ENCODE data around the gene FBXL15.

Gene FBXL15

DNA sequence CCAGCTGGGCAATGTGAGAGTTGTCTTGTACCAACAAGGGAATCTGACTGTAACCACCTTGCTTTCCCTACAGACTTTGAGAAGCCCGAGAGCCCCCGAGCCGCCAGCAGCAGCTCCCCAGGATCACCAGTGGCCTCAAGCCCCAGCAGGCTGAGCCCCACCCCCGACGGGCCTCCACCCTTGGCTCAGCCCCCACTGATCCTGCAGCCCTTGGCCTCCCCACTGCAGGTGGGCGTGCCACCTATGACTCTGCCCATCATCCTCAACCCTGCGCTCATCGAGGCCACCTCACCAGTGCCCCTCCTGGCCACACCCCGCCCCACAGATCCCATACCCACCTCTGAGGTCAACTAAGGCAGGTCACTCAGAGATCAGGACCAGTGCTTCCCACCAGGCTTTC, 38.7 kb upstream of the FBXL15 start:
- no peak overlapping the region for H3K4me3 ChIP-seq (ENCODE audit: low read depth, low read length)
- no peak for TF ChIP-seq CTCF (IDR thresholded peaks at IDR 0.05; ENCODE audit: control insufficient read depth, extremely low read depth, insufficient read depth)
- no peak for DNase-seq (ENCODE audit: low read depth)

DNA sequence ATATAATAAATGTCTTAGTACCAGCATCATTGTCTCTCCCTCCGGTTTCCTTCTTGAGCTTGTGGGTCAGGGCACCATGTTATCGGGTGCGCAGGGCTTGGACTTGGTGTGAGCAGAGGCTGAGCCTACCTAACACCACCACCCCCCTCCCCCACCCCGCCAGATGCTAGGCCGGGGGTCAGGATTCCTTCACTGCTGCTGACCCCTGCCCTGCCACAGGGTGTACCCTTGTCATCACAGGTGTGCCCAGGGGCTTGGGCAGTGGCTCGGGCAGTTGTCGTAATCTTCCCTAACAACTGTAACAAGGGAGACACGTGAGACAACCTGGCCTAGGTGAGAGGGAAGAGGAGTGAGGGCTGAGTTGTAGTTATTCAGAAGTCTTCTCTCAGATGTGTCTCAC, 37.8 kb upstream of the FBXL15 start:
- DNase-seq (ENCODE audit: low read depth) = no peak

GRCh38 chr10:102384053-102384452, 36.6 kb upstream of the FBXL15 start:
- no peak for TF ChIP-seq CTCF (IDR thresholded peaks at IDR 0.05; ENCODE audit: control insufficient read depth, extremely low read depth, insufficient read depth)
- H3K4me3 ChIP-seq (ENCODE audit: low read depth, low read length) = no peak overlapping the region
- no peak for DNase-seq (ENCODE audit: low read depth)

More for the DNA sequence above, 37.8 kb upstream of the FBXL15 start:
- TF ChIP-seq CTCF (IDR thresholded peaks at IDR 0.05; ENCODE audit: control insufficient read depth, extremely low read depth, insufficient read depth) = no peak
- no peak overlapping the region for H3K4me3 ChIP-seq (ENCODE audit: low read depth, low read length)

- no peak for TF ChIP-seq CTCF (IDR thresholded peaks at IDR 0.05; ENCODE audit: control insufficient read depth, extremely low read depth, insufficient read depth)
- no peak overlapping the region for H3K4me3 ChIP-seq (ENCODE audit: low read depth, low read length)
- no peak for DNase-seq (ENCODE audit: low read depth)
Measured at GRCh38 chr10:102384606-102385429, 35.8 kb upstream of the FBXL15 start.

GRCh38 chr10:102389894-102390293, 30.7 kb upstream of the FBXL15 start:
- no peak for TF ChIP-seq CTCF (IDR thresholded peaks at IDR 0.05; ENCODE audit: control insufficient read depth, extremely low read depth, insufficient read depth)
- H3K4me3 ChIP-seq (ENCODE audit: low read depth, low read length) = no peak overlapping the region
- DNase-seq (ENCODE audit: low read depth) = no peak

GRCh38 chr10:102392306-102392705, 28.3 kb upstream of the FBXL15 start:
- no peak for TF ChIP-seq CTCF (IDR thresholded peaks at IDR 0.05; ENCODE audit: control insufficient read depth, extremely low read depth, insufficient read depth)
- H3K4me3 ChIP-seq (ENCODE audit: low read depth, low read length) = no peak overlapping the region
- no peak for DNase-seq (ENCODE audit: low read depth)

All from LNCaP clone FGC (cell line).